H9 (cell line): ENCODE results near the gene NAMPT. TPM values are rescaled to one million over a fixed set of nuclear protein-coding genes. Genes with fewer than 3 reads are reported as not detected.

Source experiments
- DNase-seq: peaks from one replicate; pipeline ENCODE4 v3.0.0-alpha.2; 2017
- H2AFZ ChIP-seq: one replicate; pipeline ENCODE4 v1.6.1; 2013; ENCODE audit warnings: mild to moderate bottlenecking, low read length, control low read depth, moderate library complexity
- H2AK5ac ChIP-seq: 2 replicates; pipeline ENCODE4 v1.6.1; 2013; ENCODE audit warnings: low read length, control low read depth, mixed read lengths; ENCODE audit not compliant: insufficient read length
- H2BK120ac ChIP-seq: one replicate; pipeline ENCODE4 v1.6.1; 2013; ENCODE audit warnings: low read depth, mild to moderate bottlenecking, low read length, control low read depth, inconsistent platforms; ENCODE audit not compliant: poor library complexity, severe bottlenecking
- H2BK12ac ChIP-seq: 2 replicates; pipeline ENCODE4 v1.6.1; 2013; ENCODE audit warnings: low read length, control low read depth, mixed read lengths, low read depth; ENCODE audit not compliant: insufficient read length
- H2BK15ac ChIP-seq: 2 replicates; pipeline ENCODE4 v1.6.1; 2013; ENCODE audit warnings: low read depth, low read length, control low read depth
- H2BK20ac ChIP-seq: one replicate; pipeline ENCODE4 v1.6.1; 2013; ENCODE audit warnings: low read depth, mild to moderate bottlenecking, low read length, control low read depth, inconsistent platforms; ENCODE audit not compliant: poor library complexity, severe bottlenecking
- H2BK5ac ChIP-seq: 2 replicates; pipeline ENCODE4 v1.6.1; 2013; ENCODE audit warnings: low read length, control low read depth, mixed read lengths; ENCODE audit not compliant: insufficient read length
- H3K14ac ChIP-seq: 2 replicates; pipeline ENCODE4 v1.6.1; 2013; ENCODE audit warnings: low read length, control low read depth; ENCODE audit not compliant: insufficient read depth
- H3K18ac ChIP-seq: 2 replicates; pipeline ENCODE4 v1.6.1; 2013; ENCODE audit warnings: low read depth, mild to moderate bottlenecking, mixed read lengths, low read length, control low read depth; ENCODE audit not compliant: insufficient read length
- H3K23ac ChIP-seq: 2 replicates; pipeline ENCODE4 v1.6.1; 2013; ENCODE audit warnings: low read length, control low read depth, mixed read lengths, low read depth; ENCODE audit not compliant: insufficient read length
- H3K23me2 ChIP-seq: 2 replicates; pipeline ENCODE4 v1.6.1; 2013; ENCODE audit warnings: low read depth, mild to moderate bottlenecking, mixed read lengths, low read length, control low read depth; ENCODE audit not compliant: insufficient read length, poor library complexity, severe bottlenecking
- H3K27ac ChIP-seq: 2 replicates; pipeline ENCODE4 v1.5.1; 2013; ENCODE audit warnings: low read length, control low read depth, mixed read lengths, low read depth; ENCODE audit not compliant: insufficient read length
- H3K27me3 ChIP-seq: 2 replicates; pipeline ENCODE4 v1.6.1; 2013; ENCODE audit warnings: low read length, control low read depth, inconsistent platforms; ENCODE audit not compliant: insufficient read depth
- H3K4ac ChIP-seq: 2 replicates; pipeline ENCODE4 v1.6.1; 2013; ENCODE audit warnings: low read depth, mild to moderate bottlenecking, control low read depth, inconsistent platforms, low read length, moderate library complexity
- H3K4me1 ChIP-seq: 2 replicates; pipeline ENCODE4 v1.6.1; 2013; ENCODE audit warnings: low read length, control low read depth, inconsistent platforms; ENCODE audit not compliant: insufficient read depth
- H3K4me2 ChIP-seq: 2 replicates; pipeline ENCODE4 v1.6.1; 2013; ENCODE audit warnings: low read length, control low read depth, mixed read lengths; ENCODE audit not compliant: insufficient read length, insufficient read depth
- H3K56ac ChIP-seq: 2 replicates; pipeline ENCODE4 v1.6.1; 2013; ENCODE audit warnings: low read depth, mild to moderate bottlenecking, mixed read lengths, low read length, control low read depth; ENCODE audit not compliant: insufficient read length
- H3K79me1 ChIP-seq: 2 replicates; pipeline ENCODE4 v1.6.1; 2013; ENCODE audit warnings: low read depth, mild to moderate bottlenecking, moderate library complexity, low read length, control low read depth, inconsistent platforms; ENCODE audit not compliant: insufficient read depth, poor library complexity, severe bottlenecking
- H3K79me2 ChIP-seq: 2 replicates; pipeline ENCODE4 v1.6.1; 2013; ENCODE audit warnings: low read length, control low read depth, inconsistent platforms; ENCODE audit not compliant: insufficient read depth
- H3K9ac ChIP-seq: 2 replicates; pipeline ENCODE4 v1.6.1; 2013; ENCODE audit warnings: low read length, control low read depth, mixed read lengths; ENCODE audit not compliant: insufficient read length; ENCODE audit errors: extremely low read depth
- H3K9me3 ChIP-seq: one replicate; pipeline ENCODE4 v1.6.1; 2013; ENCODE audit warnings: low read depth, low read length, inconsistent platforms; ENCODE audit not compliant: control insufficient read depth
- H3T11ph ChIP-seq: one replicate; pipeline ENCODE4 v1.6.1; 2013; ENCODE audit warnings: mild to moderate bottlenecking, low read length, control low read depth, inconsistent platforms
- H4K20me1 ChIP-seq: one replicate; pipeline ENCODE4 v1.6.1; 2013; ENCODE audit not compliant: control insufficient read depth, insufficient read length, insufficient read depth
- H4K5ac ChIP-seq: 2 replicates; pipeline ENCODE4 v1.6.1; 2013; ENCODE audit warnings: low read depth, mild to moderate bottlenecking, mixed read lengths, low read length, control low read depth; ENCODE audit not compliant: insufficient read length
- H4K8ac ChIP-seq: replicated peaks from 2 replicates; pipeline ENCODE4 v1.6.1; 2013; ENCODE audit warnings: low read length, control low read depth, mixed read lengths, low read depth; ENCODE audit not compliant: insufficient read length
- H4K91ac ChIP-seq: 2 replicates; pipeline ENCODE4 v1.6.1; 2013; ENCODE audit warnings: low read depth, mild to moderate bottlenecking, moderate library complexity, mixed read lengths, low read length, control low read depth; ENCODE audit not compliant: insufficient read length
- H3K27ac Mint-ChIP-seq, 3 experiments: 2 replicates in 2 of 3; 3 replicates in 1 of 3; pipeline ENCODE4 v1.8.0; 2020 to 2021; ENCODE audit warnings: mixed read lengths in 3 of 3, mild to moderate bottlenecking in 1 of 3, moderate library complexity in 1 of 3
- H3K27me3 Mint-ChIP-seq: 2 replicates; pipeline ENCODE4 v1.8.0; 2021; ENCODE audit warnings: low read depth, mild to moderate bottlenecking, moderate library complexity, mixed read lengths
- H3K36me3 Mint-ChIP-seq, 3 experiments: 2 replicates in 2 of 3; 3 replicates in 1 of 3; pipeline ENCODE4 v1.8.0; 2020 to 2021; ENCODE audit warnings: low read depth in 3 of 3, mixed read lengths in 3 of 3; ENCODE audit not compliant: insufficient read depth in 1 of 3
- H3K4me1 Mint-ChIP-seq, 2 experiments: 2 replicates each; pipeline ENCODE4 v1.8.0; 2020; ENCODE audit warnings: mixed read lengths in 2 of 2
- H3K4me3 Mint-ChIP-seq, 2 experiments: 2 replicates in 1 of 2; 3 replicates in 1 of 2; pipeline ENCODE4 v1.8.0; 2020 to 2021; ENCODE audit warnings: mild to moderate bottlenecking in 2 of 2, mixed read lengths in 2 of 2, moderate library complexity in 1 of 2
- H3K9me3 Mint-ChIP-seq, 2 experiments: 2 replicates in 1 of 2; 3 replicates in 1 of 2; pipeline ENCODE4 v1.8.0; 2020; ENCODE audit warnings: mild to moderate bottlenecking in 2 of 2, mixed read lengths in 2 of 2, moderate library complexity in 1 of 2
- CTCF ChIP-seq: fragments of 200-600 bp; sonication (generic); conservative IDR thresholded peaks from 3 replicates; pipeline ENCODE4 v1.8.0; 2021; ENCODE audit warnings: antibody characterized with exemption, mild to moderate bottlenecking
- WGBS: extraction: QIAGEN DNeasy Blood & Tissue Kit; methylation state at CpG from one replicate; pipeline ENCODE4 v1.1.7; 2013; ENCODE audit warnings: missing lambda C conversion rate, low lambda C conversion rate, mixed read lengths; ENCODE audit not compliant: insufficient read length; ENCODE audit errors: extremely low coverage; 5-methylcytosine and 5-hydroxymethylcytosine counted together
- total RNA-seq: library from RNA; stranded (reverse); gene quantifications from 2 replicates; pipeline ENCODE4 v1.2.1, GENCODE V29; 2021

NAMPT gene
- total RNA-seq, 1 experiment from 2014 or later = 83.5 TPM

DNA sequence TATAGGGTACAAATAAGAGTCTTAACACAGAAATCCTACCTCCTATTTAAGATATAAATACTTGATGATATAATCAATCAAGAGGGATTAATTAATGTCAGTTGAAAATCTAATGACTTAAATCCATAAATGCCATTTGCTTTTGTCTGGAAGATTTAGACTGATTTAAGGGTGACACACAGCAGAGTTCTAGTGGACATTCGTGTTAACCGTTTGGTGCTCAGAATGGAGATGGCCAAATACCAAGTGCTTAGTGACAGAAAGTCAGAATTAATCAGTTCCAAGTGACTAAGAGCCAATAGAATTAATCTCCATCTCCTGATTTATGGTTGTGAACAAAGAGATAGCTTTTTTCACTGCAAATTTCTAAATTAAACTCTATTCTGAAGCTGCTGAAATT is 36.2 kb downstream of the NAMPT start:
- Histone ChIP-seq H2BK12ac (no peak overlapping the region), H3K56ac (no peak overlapping the region), H2BK120ac (no peak overlapping the region), H2BK20ac (no peak overlapping the region), H3K27ac (no peak overlapping the region), H4K91ac (no peak overlapping the region), H2BK5ac (no peak overlapping the region), H2BK15ac (no peak overlapping the region), H3K79me1 (no peaks in the 10 kb centered on the region), H3K9me3 (peaks cover 4% of the 10 kb centered on the region), H3K9ac (no peak overlapping the region), H3T11ph (no peak overlapping the region), H4K20me1 (no peaks in the 10 kb centered on the region), H3K27me3 (no peaks in the 10 kb centered on the region), H3K14ac (no peak overlapping the region), H3K4me2 (no peak overlapping the region), H3K18ac (no peak overlapping the region), H3K79me2 (no peaks in the 10 kb centered on the region), H3K4me1 (no peaks in the 10 kb centered on the region), H3K23me2 (no peaks in the 10 kb centered on the region), H4K8ac (no peak overlapping the region), H4K5ac (no peak overlapping the region), H3K4ac (no peak overlapping the region), H2AFZ (no peak overlapping the region), H2AK5ac (no peak overlapping the region), H3K23ac (no peak overlapping the region)
- H3K36me3 Mint-ChIP-seq = peaks cover 33 to 53% (median 49%) of the 10 kb centered on the region in 3 experiments
- H3K4me1 Mint-ChIP-seq = no peaks in the 10 kb centered on the region
- H3K4me3 Mint-ChIP-seq = no peak overlapping the region
- H3K27ac Mint-ChIP-seq = no peak overlapping the region
- H3K9me3 Mint-ChIP-seq = peaks cover 15 to 18% of the 10 kb centered on the region in 2 experiments
- DNase-seq = no peak
- no peak for TF ChIP-seq CTCF
- WGBS = no CpG with 5 or more reads among the region's 2 CpGs
- no peaks in the 10 kb centered on the region for H3K27me3 Mint-ChIP-seq
